ENCODE measurements around the gene DNAJB9.

DNA sequence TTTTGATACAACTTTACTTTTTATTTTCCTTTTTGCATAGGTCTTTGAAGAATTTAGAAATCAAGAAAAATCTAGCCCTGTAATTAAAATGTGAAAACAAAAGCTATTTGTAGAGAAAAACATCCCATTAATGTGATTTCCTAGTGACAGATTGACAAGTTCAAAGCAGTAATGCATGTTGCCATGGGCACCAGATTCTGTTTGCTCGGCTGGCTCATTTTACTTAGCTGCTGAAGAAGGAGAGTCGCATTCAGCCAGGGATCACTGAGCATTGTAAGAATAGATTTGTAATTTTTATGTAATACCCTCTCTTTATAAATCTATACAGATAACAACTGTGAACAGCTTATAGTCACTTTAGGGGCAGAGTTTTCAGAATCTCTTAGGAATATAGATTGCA lies 28.5 kb downstream of the DNAJB9 start:
- TF ChIP-seq, protein P1, sequence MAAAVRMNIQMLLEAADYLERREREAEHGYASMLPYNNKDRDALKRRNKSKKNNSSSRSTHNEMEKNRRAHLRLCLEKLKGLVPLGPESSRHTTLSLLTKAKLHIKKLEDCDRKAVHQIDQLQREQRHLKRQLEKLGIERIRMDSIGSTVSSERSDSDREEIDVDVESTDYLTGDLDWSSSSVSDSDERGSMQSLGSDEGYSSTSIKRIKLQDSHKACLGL (CRISPR knock-in tag; IDR thresholded peaks at IDR 0.05; ENCODE audit: borderline replicate concordance, poor library complexity, severe bottlenecking): no peak
- TF ChIP-seq, protein P2, sequence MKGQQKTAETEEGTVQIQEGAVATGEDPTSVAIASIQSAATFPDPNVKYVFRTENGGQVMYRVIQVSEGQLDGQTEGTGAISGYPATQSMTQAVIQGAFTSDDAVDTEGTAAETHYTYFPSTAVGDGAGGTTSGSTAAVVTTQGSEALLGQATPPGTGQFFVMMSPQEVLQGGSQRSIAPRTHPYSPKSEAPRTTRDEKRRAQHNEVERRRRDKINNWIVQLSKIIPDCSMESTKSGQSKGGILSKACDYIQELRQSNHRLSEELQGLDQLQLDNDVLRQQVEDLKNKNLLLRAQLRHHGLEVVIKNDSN (CRISPR knock-in tag; IDR thresholded peaks at IDR 0.05): no peak
- TF ChIP-seq JUND (IDR thresholded peaks at IDR 0.05; ENCODE audit: borderline replicate concordance, low read depth, low read length) (no peak), JUND (tag; IDR thresholded peaks at IDR 0.05; ENCODE audit: borderline replicate concordance, low read depth, low read length) (no peak), MAFF (IDR thresholded peaks at IDR 0.05; ENCODE audit: low read length) (no peak), NFATC3 (IDR thresholded peaks at IDR 0.05) (no peak)
- TF ChIP-seq, protein P3, sequence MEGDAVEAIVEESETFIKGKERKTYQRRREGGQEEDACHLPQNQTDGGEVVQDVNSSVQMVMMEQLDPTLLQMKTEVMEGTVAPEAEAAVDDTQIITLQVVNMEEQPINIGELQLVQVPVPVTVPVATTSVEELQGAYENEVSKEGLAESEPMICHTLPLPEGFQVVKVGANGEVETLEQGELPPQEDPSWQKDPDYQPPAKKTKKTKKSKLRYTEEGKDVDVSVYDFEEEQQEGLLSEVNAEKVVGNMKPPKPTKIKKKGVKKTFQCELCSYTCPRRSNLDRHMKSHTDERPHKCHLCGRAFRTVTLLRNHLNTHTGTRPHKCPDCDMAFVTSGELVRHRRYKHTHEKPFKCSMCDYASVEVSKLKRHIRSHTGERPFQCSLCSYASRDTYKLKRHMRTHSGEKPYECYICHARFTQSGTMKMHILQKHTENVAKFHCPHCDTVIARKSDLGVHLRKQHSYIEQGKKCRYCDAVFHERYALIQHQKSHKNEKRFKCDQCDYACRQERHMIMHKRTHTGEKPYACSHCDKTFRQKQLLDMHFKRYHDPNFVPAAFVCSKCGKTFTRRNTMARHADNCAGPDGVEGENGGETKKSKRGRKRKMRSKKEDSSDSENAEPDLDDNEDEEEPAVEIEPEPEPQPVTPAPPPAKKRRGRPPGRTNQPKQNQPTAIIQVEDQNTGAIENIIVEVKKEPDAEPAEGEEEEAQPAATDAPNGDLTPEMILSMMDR (IDR thresholded peaks at IDR 0.05 in 2 of 3, conservative IDR thresholded peaks at IDR 0.05 in 1 of 3; ENCODE audit: insufficient read depth in 2 of 3, low read depth in 1 of 3, low read length in 3 of 3): no peak

All from K562 (cell line).